ENCODE results near the gene RABGAP1L. TPM values are rescaled to one million over a fixed set of nuclear protein-coding genes. Genes with fewer than 3 reads are reported as not detected.
A peak's percentile ranks its signal among the peaks of the same experiment; 100 is the strongest.
"Not testable (repeated sequence)": the region's sequence is repeated elsewhere in the genome, so short reads cannot be mapped to it uniquely, and the experiment has no call there.

The RABGAP1L gene
- total and polyA plus RNA-seq, 2 of the 8 experiments (the other 6 are each of a cell fraction or from before 2014, with no cell fraction given): 33.3 to 156 TPM

GRCh38 chr1:174576120-174576519 is 416.8 kb downstream of the RABGAP1L start:
- H3K18ac ChIP-seq (ENCODE audit: extremely low read depth, low read length); H4K8ac ChIP-seq (ENCODE audit: extremely low read depth, insufficient read depth, low read length); H2BK5ac ChIP-seq (ENCODE audit: low read depth, low read length); H4K91ac ChIP-seq (replicated peaks; ENCODE audit: insufficient read length, low read length); H3K4ac ChIP-seq (replicated peaks; ENCODE audit: insufficient read length, low read depth, low read length); H2AK5ac ChIP-seq (ENCODE audit: low read depth, low read length); H3K9ac ChIP-seq (replicated peaks in 1 of 4; ENCODE audit: extremely low read depth in 1 of 4, low read depth in 3 of 4, low read length in 3 of 4); H2BK20ac ChIP-seq (ENCODE audit: low read length); POLR2A ChIA-PET (ENCODE audit: partially characterized antibody); H3K27me3 ChIP-seq (replicated peaks in 1 of 4; ENCODE audit: control insufficient read depth in 3 of 4, extremely low read depth in 1 of 4, insufficient read depth in 3 of 4, low read length in 3 of 4); H3K79me1 ChIP-seq (ENCODE audit: low read depth, low read length); H2BK120ac ChIP-seq (replicated peaks; ENCODE audit: low read depth, low read length); H3K27ac ChIP-seq (ENCODE audit: low read depth, low read length); H3K23me2 ChIP-seq (ENCODE audit: low read depth, low read length); H2BK15ac ChIP-seq (ENCODE audit: low read length); H4K20me1 ChIP-seq (replicated peaks in 1 of 2; ENCODE audit: control insufficient read depth in 1 of 2, insufficient read depth in 2 of 2, low read length in 2 of 2); H2AFZ ChIP-seq (ENCODE audit: low read length); H3K9me3 ChIP-seq (ENCODE audit: insufficient read depth in 2 of 2, low read depth in 1 of 2, low read length in 1 of 2); H3K14ac ChIP-seq (ENCODE audit: insufficient read length); H3K79me2 ChIP-seq (ENCODE audit: control insufficient read depth in 1 of 2, insufficient read depth in 2 of 2, low read length in 2 of 2); H3K36me3 ChIP-seq (ENCODE audit: control insufficient read depth in 2 of 4, insufficient read depth in 4 of 4, low read length in 3 of 4); H3K4me1 ChIP-seq (replicated peaks in 1 of 4; ENCODE audit: control insufficient read depth in 3 of 4, insufficient read depth in 4 of 4, low read length in 3 of 4); H3K23ac ChIP-seq (ENCODE audit: insufficient read length); H3K4me3 ChIP-seq (ENCODE audit: extremely low read depth in 1 of 4, insufficient read depth in 2 of 4, low read depth in 3 of 4, low read length in 4 of 4); H4K5ac ChIP-seq (ENCODE audit: insufficient read length, low read depth, low read length); H2BK12ac ChIP-seq (ENCODE audit: low read depth, low read length); FAIRE-seq; DNase-seq (ENCODE audit: low read depth in 1 of 2, low spot score in 2 of 2); H3K4me2 ChIP-seq (ENCODE audit: insufficient read depth in 1 of 2, low read depth in 2 of 2, low read length in 2 of 2); H3K56ac ChIP-seq (replicated peaks; ENCODE audit: insufficient read length, low read depth, low read length): not testable (repeated sequence)
- CTCF ChIA-PET (ENCODE audit: partially characterized antibody): interaction anchor here (0.9 kb wide), 1 partner anchor 20 kb away, joined by 3 read pairs; no protein-coding TSS in a partner anchor
- WGBS, 2 experiments (ENCODE audit: extremely low coverage in 1 of 2, insufficient coverage in 1 of 2, insufficient read length in 1 of 2, insufficient replicate concordance in 2 of 2, low coverage in 1 of 2, low lambda C conversion rate in 2 of 2, missing lambda C conversion rate in 1 of 2): 97% methylated on average over 6 of the region's 6 CpGs; no CpG with 5 or more reads in 1 of the 2 experiments
- TF ChIP-seq EP300 (IDR thresholded peaks at IDR 0.05; ENCODE audit: borderline replicate concordance in 1 of 2, low read depth in 2 of 2, low read length in 2 of 2): peak in 1 of 2 experiments; percentile 86; a peak in 1 of 3 replicates

Measured in H1 (cell line).